A549 (cell line): ENCODE results near the gene PCDHA1.

Source experiments
- JUNB ChIP-seq: fragments of >200 bp; sonication (Bioruptor Twin); formaldehyde crosslinking; IDR thresholded peaks from 2 replicates; pipeline ENCODE4 v1.6.1; 2016
- MYC ChIP-seq: IDR thresholded peaks from 2 replicates; pipeline ENCODE4 v1.6.1; 2012; ENCODE audit warnings: mild to moderate bottlenecking, inconsistent platforms, low read length, improper control_type of control experiment, borderline replicate concordance
- NR3C1 ChIP-seq: fragments of >200 bp; sonication (Bioruptor Twin); formaldehyde crosslinking; IDR thresholded peaks from 3 replicates; pipeline ENCODE4 v1.6.1; 2017
- PHF8 ChIP-seq: fragments of 200-600 bp; sonication (generic); IDR thresholded peaks from 2 replicates; pipeline ENCODE4 v1.6.1; 2016; ENCODE audit warnings: low read depth, mild to moderate bottlenecking, antibody characterized with exemption, moderate library complexity, borderline replicate concordance
- POLR2A ChIP-seq: IDR thresholded peaks from 2 replicates; pipeline ENCODE4 v1.6.1; 2012; ENCODE audit warnings: mild to moderate bottlenecking, low read length
- RAD21 ChIP-seq, 2 experiments: fragments of >200 bp in 1 of 2; sonication (Bioruptor Twin) in 1 of 2; formaldehyde crosslinking in 1 of 2; IDR thresholded peaks in 1 of 2; conservative IDR thresholded peaks in 1 of 2; 2 replicates in 1 of 2; 3 replicates in 1 of 2; pipeline ENCODE4 v1.6.1; 2012 to 2018; ENCODE audit warnings: inconsistent platforms in 1 of 2
- RCOR1 ChIP-seq: fragments of 150-350 bp; IDR thresholded peaks from 2 replicates; pipeline ENCODE4 v1.6.1; 2014; ENCODE audit warnings: antibody characterized with exemption, low read length, low read depth
- TF ChIP-seq, protein P1 (sequence below): fragments of >200 bp; sonication (Bioruptor Twin); formaldehyde crosslinking; IDR thresholded peaks from 3 replicates; pipeline ENCODE4 v1.6.1; 2016
- TF ChIP-seq, protein P2 (sequence below): fragments of >200 bp; sonication (Bioruptor Twin); formaldehyde crosslinking; IDR thresholded peaks from 3 replicates; pipeline ENCODE4 v1.5.1; 2016
- TF ChIP-seq, protein P3 (sequence below): IDR thresholded peaks from 2 replicates; pipeline ENCODE4 v1.6.1; 2012
- TF ChIP-seq, protein P4 (sequence below): IDR thresholded peaks from 2 replicates; pipeline ENCODE4 v1.6.1; 2012

DNA sequence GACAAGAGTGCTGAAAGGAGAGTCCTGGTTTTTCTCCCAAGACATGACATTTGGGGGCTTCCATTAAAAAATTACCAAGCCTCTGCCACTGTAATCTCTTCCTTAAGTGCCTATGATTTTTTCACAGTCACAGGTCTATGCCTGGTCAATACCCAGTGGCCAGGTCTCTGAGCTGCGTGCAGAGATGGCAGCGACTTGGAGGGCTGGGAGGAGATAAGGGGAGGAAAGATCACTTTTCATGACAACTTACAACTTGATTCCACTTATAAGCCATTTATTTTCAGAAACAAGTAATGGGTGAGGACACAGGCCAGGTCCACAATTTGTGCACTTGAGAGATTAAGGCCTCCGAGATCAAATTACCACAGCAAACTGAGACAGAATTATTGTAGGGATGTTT lies 178.4 kb downstream of the PCDHA1 start:
- TF ChIP-seq POLR2A (no peak), PHF8 (no peak), MYC (no peak), RCOR1 (no peak), RAD21 (conservative IDR thresholded peaks at IDR 0.05 in 1 of 2, IDR thresholded peaks at IDR 0.05 in 1 of 2) (no peak), JUNB (no peak), NR3C1 (no peak)
- TF ChIP-seq, protein P1, sequence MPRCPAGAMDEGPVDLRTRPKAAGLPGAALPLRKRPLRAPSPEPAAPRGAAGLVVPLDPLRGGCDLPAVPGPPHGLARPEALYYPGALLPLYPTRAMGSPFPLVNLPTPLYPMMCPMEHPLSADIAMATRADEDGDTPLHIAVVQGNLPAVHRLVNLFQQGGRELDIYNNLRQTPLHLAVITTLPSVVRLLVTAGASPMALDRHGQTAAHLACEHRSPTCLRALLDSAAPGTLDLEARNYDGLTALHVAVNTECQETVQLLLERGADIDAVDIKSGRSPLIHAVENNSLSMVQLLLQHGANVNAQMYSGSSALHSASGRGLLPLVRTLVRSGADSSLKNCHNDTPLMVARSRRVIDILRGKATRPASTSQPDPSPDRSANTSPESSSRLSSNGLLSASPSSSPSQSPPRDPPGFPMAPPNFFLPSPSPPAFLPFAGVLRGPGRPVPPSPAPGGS = no peak
- TF ChIP-seq, protein P2, sequence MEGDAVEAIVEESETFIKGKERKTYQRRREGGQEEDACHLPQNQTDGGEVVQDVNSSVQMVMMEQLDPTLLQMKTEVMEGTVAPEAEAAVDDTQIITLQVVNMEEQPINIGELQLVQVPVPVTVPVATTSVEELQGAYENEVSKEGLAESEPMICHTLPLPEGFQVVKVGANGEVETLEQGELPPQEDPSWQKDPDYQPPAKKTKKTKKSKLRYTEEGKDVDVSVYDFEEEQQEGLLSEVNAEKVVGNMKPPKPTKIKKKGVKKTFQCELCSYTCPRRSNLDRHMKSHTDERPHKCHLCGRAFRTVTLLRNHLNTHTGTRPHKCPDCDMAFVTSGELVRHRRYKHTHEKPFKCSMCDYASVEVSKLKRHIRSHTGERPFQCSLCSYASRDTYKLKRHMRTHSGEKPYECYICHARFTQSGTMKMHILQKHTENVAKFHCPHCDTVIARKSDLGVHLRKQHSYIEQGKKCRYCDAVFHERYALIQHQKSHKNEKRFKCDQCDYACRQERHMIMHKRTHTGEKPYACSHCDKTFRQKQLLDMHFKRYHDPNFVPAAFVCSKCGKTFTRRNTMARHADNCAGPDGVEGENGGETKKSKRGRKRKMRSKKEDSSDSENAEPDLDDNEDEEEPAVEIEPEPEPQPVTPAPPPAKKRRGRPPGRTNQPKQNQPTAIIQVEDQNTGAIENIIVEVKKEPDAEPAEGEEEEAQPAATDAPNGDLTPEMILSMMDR = no peak
- TF ChIP-seq, protein P3, sequence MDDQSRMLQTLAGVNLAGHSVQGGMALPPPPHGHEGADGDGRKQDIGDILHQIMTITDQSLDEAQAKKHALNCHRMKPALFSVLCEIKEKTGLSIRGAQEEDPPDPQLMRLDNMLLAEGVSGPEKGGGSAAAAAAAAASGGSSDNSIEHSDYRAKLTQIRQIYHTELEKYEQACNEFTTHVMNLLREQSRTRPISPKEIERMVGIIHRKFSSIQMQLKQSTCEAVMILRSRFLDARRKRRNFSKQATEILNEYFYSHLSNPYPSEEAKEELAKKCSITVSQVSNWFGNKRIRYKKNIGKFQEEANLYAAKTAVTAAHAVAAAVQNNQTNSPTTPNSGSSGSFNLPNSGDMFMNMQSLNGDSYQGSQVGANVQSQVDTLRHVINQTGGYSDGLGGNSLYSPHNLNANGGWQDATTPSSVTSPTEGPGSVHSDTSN = no peak
- TF ChIP-seq, protein P4, sequence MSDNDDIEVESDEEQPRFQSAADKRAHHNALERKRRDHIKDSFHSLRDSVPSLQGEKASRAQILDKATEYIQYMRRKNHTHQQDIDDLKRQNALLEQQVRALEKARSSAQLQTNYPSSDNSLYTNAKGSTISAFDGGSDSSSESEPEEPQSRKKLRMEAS = no peak
